ENCODE measurements around the gene DGCR8. TPM values are rescaled to one million over a fixed set of nuclear protein-coding genes. Genes with fewer than 3 reads are reported as not detected.

Gene DGCR8
- total RNA-seq, 1 donor: 44.2 TPM

DNA sequence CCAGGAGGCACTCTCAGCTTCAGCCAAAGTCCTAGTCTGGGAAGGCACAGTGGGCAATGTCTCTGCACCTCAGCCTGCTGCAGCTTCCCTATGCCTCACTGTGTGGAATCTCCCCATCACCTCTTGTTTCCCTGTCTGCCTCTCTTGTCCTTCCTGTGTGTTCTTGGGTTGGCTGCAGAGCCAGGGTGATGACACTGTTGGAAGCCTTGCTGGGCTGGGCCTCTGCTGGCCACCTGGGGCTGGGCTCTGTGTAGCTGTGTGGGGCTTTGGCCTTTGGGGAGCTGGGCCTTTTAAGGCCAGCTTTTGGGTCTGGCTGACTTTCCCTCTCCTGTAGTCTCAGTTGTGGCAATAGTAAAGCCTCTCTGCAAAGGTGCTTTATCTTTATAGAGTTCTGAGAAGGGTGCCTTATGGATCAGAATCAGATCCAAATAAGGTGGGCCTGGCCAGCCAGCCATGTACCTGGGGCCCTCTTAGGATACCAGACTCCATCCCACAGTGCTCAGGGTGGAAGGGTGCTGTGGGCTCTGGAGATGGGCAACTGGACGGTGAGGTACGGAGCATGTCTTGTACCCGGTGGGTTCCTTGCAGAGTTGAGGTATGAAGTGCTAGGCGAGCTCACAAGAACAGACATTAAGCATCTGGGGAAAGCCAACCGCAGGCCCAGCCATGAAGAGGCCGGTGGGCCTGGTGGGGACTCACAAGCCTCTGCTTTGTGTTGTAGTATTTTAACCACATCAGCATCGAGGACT is 25.6 kb downstream of the DGCR8 start:
- Histone ChIP-seq H3K27ac (ENCODE audit: low read depth, low read length) (no peak overlapping the region), H3K79me2 (ENCODE audit: insufficient read depth, low read length) (peaks cover 55% of the 10 kb centered on the region)

DNA sequence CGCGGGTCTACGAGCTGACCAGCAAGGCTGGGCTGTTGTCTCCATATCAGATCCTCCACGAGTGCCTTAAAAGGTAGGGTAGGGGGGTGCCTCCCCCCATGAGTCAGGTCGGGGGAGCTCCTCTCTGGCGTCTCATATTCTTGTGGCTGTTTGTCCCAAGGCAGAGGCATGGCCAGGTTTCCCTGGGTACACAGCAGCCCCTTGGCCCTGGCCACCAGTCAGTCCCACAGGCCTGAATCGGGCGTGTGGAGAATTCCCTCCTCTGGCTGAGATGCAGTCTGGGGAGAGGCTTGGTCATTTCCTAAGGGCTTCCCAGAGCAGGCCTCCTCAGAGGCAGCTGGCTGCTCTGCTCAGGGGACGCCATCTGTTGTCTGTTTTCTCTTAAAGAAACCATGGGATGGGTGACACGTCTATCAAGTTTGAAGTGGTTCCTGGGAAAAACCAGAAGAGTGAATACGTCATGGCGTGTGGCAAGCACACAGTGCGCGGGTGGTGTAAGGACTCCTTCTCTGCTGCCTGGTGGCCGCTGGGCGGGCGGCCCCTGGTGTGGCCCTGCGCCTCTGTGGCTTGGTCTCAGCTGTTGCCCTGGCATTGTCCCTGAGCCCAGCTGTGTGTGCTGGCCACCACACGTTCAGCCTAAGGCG is 26.3 kb downstream of the DGCR8 start:
- H3K4me1 ChIP-seq (ENCODE audit: insufficient read depth, low read length): no peaks in the 10 kb centered on the region
- H3K27me3 ChIP-seq (ENCODE audit: insufficient read depth, low read length): no peaks in the 10 kb centered on the region
- H3K9me3 ChIP-seq (ENCODE audit: low read depth, low read length): no peaks in the 10 kb centered on the region
- peaks cover 18% of the 10 kb centered on the region for H4K20me1 ChIP-seq (ENCODE audit: insufficient read depth, low read length)
- no peak overlapping the region for H3K27ac ChIP-seq (ENCODE audit: low read depth, low read length)
- H3K4me2 ChIP-seq (ENCODE audit: insufficient read depth, low read length): no peak overlapping the region
- TF ChIP-seq, protein P1, sequence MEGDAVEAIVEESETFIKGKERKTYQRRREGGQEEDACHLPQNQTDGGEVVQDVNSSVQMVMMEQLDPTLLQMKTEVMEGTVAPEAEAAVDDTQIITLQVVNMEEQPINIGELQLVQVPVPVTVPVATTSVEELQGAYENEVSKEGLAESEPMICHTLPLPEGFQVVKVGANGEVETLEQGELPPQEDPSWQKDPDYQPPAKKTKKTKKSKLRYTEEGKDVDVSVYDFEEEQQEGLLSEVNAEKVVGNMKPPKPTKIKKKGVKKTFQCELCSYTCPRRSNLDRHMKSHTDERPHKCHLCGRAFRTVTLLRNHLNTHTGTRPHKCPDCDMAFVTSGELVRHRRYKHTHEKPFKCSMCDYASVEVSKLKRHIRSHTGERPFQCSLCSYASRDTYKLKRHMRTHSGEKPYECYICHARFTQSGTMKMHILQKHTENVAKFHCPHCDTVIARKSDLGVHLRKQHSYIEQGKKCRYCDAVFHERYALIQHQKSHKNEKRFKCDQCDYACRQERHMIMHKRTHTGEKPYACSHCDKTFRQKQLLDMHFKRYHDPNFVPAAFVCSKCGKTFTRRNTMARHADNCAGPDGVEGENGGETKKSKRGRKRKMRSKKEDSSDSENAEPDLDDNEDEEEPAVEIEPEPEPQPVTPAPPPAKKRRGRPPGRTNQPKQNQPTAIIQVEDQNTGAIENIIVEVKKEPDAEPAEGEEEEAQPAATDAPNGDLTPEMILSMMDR (IDR thresholded peaks at IDR 0.05; ENCODE audit: extremely low read depth, low read depth, low read length): no peak
- no peak overlapping the region for H3K4me3 ChIP-seq (ENCODE audit: insufficient read depth, low read length)
- H3K79me2 ChIP-seq (ENCODE audit: insufficient read depth, low read length): peaks cover 50% of the 10 kb centered on the region
- H2AFZ ChIP-seq (ENCODE audit: low read length): no peak overlapping the region
- peaks cover 77% of the 10 kb centered on the region for H3K36me3 ChIP-seq (ENCODE audit: insufficient read depth, low read length)
- peak; percentile 74 for DNase-seq (ENCODE audit: insufficient read length, low spot score, missing footprints)

More for the DNA sequence above, 25.6 kb downstream of the DGCR8 start:
- TF ChIP-seq, protein P1 (IDR thresholded peaks at IDR 0.05; ENCODE audit: extremely low read depth, low read depth, low read length): no peak
- peaks cover 15% of the 10 kb centered on the region for H4K20me1 ChIP-seq (ENCODE audit: insufficient read depth, low read length)
- no peak overlapping the region for H3K4me2 ChIP-seq (ENCODE audit: insufficient read depth, low read length)
- H3K4me3 ChIP-seq (ENCODE audit: insufficient read depth, low read length): no peak overlapping the region
- H2AFZ ChIP-seq (ENCODE audit: low read length): no peak overlapping the region
- peak; percentile 71 for DNase-seq (ENCODE audit: insufficient read length, low spot score, missing footprints)
- H3K4me1 ChIP-seq (ENCODE audit: insufficient read depth, low read length): no peaks in the 10 kb centered on the region
- no peaks in the 10 kb centered on the region for H3K27me3 ChIP-seq (ENCODE audit: insufficient read depth, low read length)
- no peaks in the 10 kb centered on the region for H3K9me3 ChIP-seq (ENCODE audit: low read depth, low read length)
- H3K36me3 ChIP-seq (ENCODE audit: insufficient read depth, low read length): peaks cover 75% of the 10 kb centered on the region

DNA sequence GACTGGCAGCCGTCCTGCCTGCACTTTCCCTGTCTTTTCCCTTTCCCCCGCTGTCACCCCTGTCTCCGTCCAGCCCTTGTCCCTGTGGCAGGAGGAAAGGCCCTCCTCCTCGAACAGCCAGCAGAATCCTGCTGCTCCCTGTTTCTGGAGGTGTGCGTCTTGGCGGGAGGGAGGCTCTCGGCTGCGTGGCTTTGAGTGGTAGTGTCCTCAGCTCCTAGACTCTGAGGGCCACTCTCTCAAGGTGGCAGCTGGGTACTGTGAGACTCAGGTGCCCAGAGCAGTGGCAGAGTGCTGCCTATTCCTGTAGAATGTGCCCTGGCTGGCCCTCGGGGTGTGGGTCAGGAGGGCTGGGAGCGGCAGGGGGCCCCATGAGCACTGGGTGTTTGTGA is 26.8 kb downstream of the DGCR8 start:
- Histone ChIP-seq H3K4me1 (ENCODE audit: insufficient read depth, low read length) (no peaks in the 10 kb centered on the region), H4K20me1 (ENCODE audit: insufficient read depth, low read length) (peaks cover 14% of the 10 kb centered on the region), H3K27ac (ENCODE audit: low read depth, low read length) (no peak overlapping the region), H3K9me3 (ENCODE audit: low read depth, low read length) (no peaks in the 10 kb centered on the region), H3K4me3 (ENCODE audit: insufficient read depth, low read length) (no peak overlapping the region), H3K27me3 (ENCODE audit: insufficient read depth, low read length) (no peaks in the 10 kb centered on the region), H3K79me2 (ENCODE audit: insufficient read depth, low read length) (peaks cover 45% of the 10 kb centered on the region), H3K36me3 (ENCODE audit: insufficient read depth, low read length) (peaks cover 78% of the 10 kb centered on the region), H3K4me2 (ENCODE audit: insufficient read depth, low read length) (no peak overlapping the region), H2AFZ (ENCODE audit: low read length) (no peak overlapping the region)
- peak; percentile 75 for DNase-seq (ENCODE audit: insufficient read length, low spot score, missing footprints)
- TF ChIP-seq, protein P1 (IDR thresholded peaks at IDR 0.05; ENCODE audit: extremely low read depth, low read depth, low read length): no peak

DNA sequence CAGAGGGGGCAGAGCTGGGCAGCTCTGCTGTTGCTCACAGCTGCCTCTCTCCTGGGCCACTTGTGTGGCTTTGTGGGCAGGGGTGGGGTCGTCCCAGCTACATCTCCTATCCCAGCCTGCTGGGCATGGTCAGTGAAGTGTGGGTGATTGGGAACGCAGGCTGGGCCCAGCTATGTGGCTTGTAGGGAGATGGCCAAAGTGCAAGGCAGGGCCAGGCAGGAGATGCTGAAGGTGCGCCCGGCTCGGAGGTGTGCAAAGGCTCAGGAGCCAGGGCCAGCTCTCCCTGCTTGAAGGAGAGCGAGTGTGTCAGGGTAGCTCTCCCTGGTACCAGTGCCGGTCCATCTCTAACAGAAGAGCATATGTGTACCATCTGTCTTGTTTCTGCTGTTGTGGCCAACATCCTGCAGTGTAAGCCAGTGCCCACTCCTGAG is 27.4 kb downstream of the DGCR8 start:
- Histone ChIP-seq H3K9me3 (ENCODE audit: low read depth, low read length) (no peaks in the 10 kb centered on the region), H3K79me2 (ENCODE audit: insufficient read depth, low read length) (peaks cover 38% of the 10 kb centered on the region), H2AFZ (ENCODE audit: low read length) (no peak overlapping the region), H3K4me3 (ENCODE audit: insufficient read depth, low read length) (no peak overlapping the region), H4K20me1 (ENCODE audit: insufficient read depth, low read length) (peaks cover 9% of the 10 kb centered on the region), H3K36me3 (ENCODE audit: insufficient read depth, low read length) (peaks cover 80% of the 10 kb centered on the region), H3K4me1 (ENCODE audit: insufficient read depth, low read length) (no peaks in the 10 kb centered on the region), H3K4me2 (ENCODE audit: insufficient read depth, low read length) (no peak overlapping the region), H3K27me3 (ENCODE audit: insufficient read depth, low read length) (no peaks in the 10 kb centered on the region), H3K27ac (ENCODE audit: low read depth, low read length) (no peak overlapping the region)
- peak; percentile 78 for DNase-seq (ENCODE audit: insufficient read length, low spot score, missing footprints)
- TF ChIP-seq, protein P1 (IDR thresholded peaks at IDR 0.05; ENCODE audit: extremely low read depth, low read depth, low read length): no peak

All from osteoblast (primary cell).